ENCODE data around the gene KCTD16. TPM values are rescaled to one million over a fixed set of nuclear protein-coding genes. Genes with fewer than 3 reads are reported as not detected.

Gene KCTD16
- polyA plus RNA-seq, 6 donors from 2014 or later, result 0.16 TPM; not detected in 5

DNA sequence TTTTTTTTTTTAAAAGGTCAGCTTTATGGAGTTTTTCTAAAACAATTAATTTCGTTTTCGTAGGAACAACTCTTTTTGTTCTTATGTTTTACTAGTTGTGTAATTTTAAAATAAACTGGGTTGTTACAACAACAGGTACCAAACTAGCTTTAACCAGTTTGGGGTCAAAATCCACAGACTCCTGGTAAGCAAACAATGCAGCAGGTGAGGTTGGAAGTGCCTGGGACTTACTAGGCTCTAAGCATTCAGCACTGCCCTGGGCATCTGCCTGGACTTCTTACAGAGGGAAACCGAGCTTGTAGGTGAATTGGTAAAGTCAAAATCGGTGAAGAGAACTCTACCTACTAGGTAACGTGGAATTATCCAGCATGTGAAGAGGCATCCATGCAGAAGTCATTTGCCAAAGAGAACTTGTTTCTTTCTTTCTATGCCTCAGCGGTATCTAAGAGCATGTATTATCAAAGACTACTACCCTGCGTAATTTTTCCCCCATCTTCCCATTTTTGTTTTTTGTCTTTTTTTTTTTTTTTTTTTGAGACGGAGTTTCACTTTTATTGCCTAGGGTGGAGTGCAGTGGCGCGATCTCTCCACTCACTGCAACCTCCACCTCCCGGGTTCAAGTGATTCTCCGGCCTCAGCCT lies 145.4 kb downstream of the KCTD16 start:
- Mint-ChIP-seq H3K27ac (no peak overlapping the region), H3K27me3 (peaks cover 0 to 4% (median 0%) of the 10 kb centered on the region in 3 donors), H3K9me3 (peaks cover 0 to 3% (median 0%) of the 10 kb centered on the region in 7 donors), H3K36me3 (no peaks in the 10 kb centered on the region), H3K4me3 (no peak overlapping the region), H3K4me1 (no peaks in the 10 kb centered on the region)
- ATAC-seq (ENCODE audit: low read depth in 2 of 2) (no peak), DNase-seq (no peak)

GRCh38 chr5:144318011-144318410 lies 147.3 kb downstream of the KCTD16 start:
- Mint-ChIP-seq H3K4me1 (no peaks in the 10 kb centered on the region), H3K36me3 (no peaks in the 10 kb centered on the region)

DNA sequence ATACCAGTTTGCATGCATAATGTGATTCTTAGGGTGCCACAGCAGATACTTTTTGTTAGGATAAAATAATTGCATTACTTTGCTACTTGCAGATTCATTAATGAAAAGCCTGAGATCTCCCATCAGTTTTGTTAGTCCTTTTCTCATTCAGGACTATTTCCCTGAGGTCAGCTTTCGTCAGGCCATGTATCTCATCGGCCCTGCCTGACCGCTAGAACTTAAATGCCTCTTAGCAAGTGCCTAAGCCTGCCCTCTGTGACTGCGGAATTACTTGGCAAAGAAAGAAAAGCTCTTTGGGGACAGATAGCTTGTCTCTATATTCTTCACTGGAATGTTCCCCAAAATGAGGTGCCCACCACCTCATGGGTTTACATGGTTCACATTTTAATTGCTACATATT lies 147.8 kb downstream of the KCTD16 start:
- Mint-ChIP-seq H3K27me3 (peaks cover 0 to 4% (median 0%) of the 10 kb centered on the region in 3 donors), H3K36me3 (no peaks in the 10 kb centered on the region), H3K4me3 (no peak overlapping the region), H3K27ac (no peak overlapping the region), H3K9me3 (peaks cover 0 to 3% (median 0%) of the 10 kb centered on the region in 7 donors), H3K4me1 (no peaks in the 10 kb centered on the region)
- no peak for ATAC-seq (ENCODE audit: low read depth in 2 of 2)
- no peak for DNase-seq

More at GRCh38 chr5:144318011-144318410, 147.3 kb downstream of the KCTD16 start:
- H3K4me3 Mint-ChIP-seq, result no peak overlapping the region
- peaks cover 0 to 4% (median 0%) of the 10 kb centered on the region in 3 donors for H3K27me3 Mint-ChIP-seq
- H3K9me3 Mint-ChIP-seq, result peaks cover 0 to 3% (median 0%) of the 10 kb centered on the region in 7 donors
- DNase-seq (no peak), ATAC-seq (ENCODE audit: low read depth in 2 of 2) (no peak)
- no peak overlapping the region for H3K27ac Mint-ChIP-seq

DNA sequence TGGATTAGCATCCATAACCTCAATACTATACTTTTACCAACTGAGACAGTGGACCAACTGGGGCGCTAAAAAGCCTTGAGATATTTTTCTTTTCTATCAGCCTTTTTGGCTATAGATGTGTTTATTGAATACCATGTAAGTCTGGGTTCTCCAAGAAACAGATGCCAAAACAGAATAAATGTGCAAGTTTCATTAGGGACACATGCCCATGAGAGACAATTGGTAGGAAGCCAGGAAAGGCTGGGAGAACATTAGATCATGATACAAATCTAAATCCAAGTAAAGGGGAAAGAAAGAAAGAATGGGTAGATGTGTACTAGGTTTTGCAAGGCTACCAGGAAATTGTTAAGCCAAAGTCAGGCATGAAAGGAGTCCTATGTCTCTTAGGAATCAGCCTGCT lies 152.5 kb downstream of the KCTD16 start:
- DNase-seq, result no peak
- no peak overlapping the region for H3K4me3 Mint-ChIP-seq
- H3K9me3 Mint-ChIP-seq, result peaks cover 0 to 7% (median 1%) of the 10 kb centered on the region in 7 donors
- ATAC-seq (ENCODE audit: low read depth in 2 of 2), result no peak
- no peaks in the 10 kb centered on the region for H3K36me3 Mint-ChIP-seq
- H3K27ac Mint-ChIP-seq, result no peak overlapping the region
- H3K4me1 Mint-ChIP-seq, result no peaks in the 10 kb centered on the region
- peaks cover 0 to 10% (median 6%) of the 10 kb centered on the region in 3 donors for H3K27me3 Mint-ChIP-seq

- peaks cover 0 to 10% (median 6%) of the 10 kb centered on the region in 3 donors for H3K27me3 Mint-ChIP-seq
- H3K36me3 Mint-ChIP-seq, result no peaks in the 10 kb centered on the region
- peak overlapping the region in 1 of 6 donors; percentile 5 for H3K27ac Mint-ChIP-seq
- peaks cover 0 to 7% (median 1%) of the 10 kb centered on the region in 7 donors for H3K9me3 Mint-ChIP-seq
- H3K4me3 Mint-ChIP-seq, result no peak overlapping the region
- ATAC-seq (ENCODE audit: low read depth in 2 of 2) (no peak), DNase-seq (no peak)
- no peaks in the 10 kb centered on the region for H3K4me1 Mint-ChIP-seq
Observed at GRCh38 chr5:144325532-144325931, 154.9 kb downstream of the KCTD16 start.

DNA sequence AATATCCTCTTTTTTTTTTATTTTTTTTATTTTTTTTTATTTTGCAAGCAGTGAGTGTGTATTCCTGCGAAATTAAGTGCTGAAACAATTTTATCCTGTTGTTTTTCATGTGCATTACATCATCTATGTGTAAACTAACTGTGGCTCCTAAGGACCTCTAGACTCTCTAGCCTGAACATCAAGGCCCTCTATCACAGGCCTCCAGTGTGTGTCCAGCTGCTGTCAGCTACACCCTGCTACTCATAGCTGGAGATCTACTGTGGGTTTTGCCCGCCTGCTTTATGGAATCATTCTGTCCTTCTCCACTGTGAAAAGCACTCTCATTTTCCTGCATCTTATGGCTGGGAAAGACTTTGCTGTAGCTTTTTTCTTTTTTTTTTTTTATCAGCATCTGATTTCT lies 157.8 kb downstream of the KCTD16 start:
- H3K36me3 Mint-ChIP-seq, result no peaks in the 10 kb centered on the region
- DNase-seq, result no peak
- no peak overlapping the region for H3K4me3 Mint-ChIP-seq
- H3K27ac Mint-ChIP-seq, result no peak overlapping the region
- H3K9me3 Mint-ChIP-seq, result peaks cover 0 to 7% (median 0%) of the 10 kb centered on the region in 7 donors
- ATAC-seq (ENCODE audit: low read depth in 2 of 2), result no peak
- peaks cover 0 to 13% (median 6%) of the 10 kb centered on the region in 3 donors for H3K27me3 Mint-ChIP-seq
- no peaks in the 10 kb centered on the region for H3K4me1 Mint-ChIP-seq

- no peak for DNase-seq
- Mint-ChIP-seq H3K4me3 (no peak overlapping the region), H3K36me3 (no peaks in the 10 kb centered on the region), H3K9me3 (peaks cover 0 to 7% (median 0%) of the 10 kb centered on the region in 7 donors), H3K4me1 (no peaks in the 10 kb centered on the region), H3K27me3 (peaks cover 0 to 9% (median 4%) of the 10 kb centered on the region in 3 donors), H3K27ac (no peak overlapping the region)
- no peak for ATAC-seq (ENCODE audit: low read depth in 2 of 2)
Observed at GRCh38 chr5:144328980-144329379, 158.3 kb downstream of the KCTD16 start.

- no peak overlapping the region for H3K4me3 Mint-ChIP-seq
- H3K27ac Mint-ChIP-seq, result no peak overlapping the region
- no peaks in the 10 kb centered on the region for H3K36me3 Mint-ChIP-seq
- peaks cover 0 to 7% (median 0%) of the 10 kb centered on the region in 3 donors for H3K27me3 Mint-ChIP-seq
- no peaks in the 10 kb centered on the region for H3K4me1 Mint-ChIP-seq
- DNase-seq, result no peak
- H3K9me3 Mint-ChIP-seq, result peaks cover 0 to 5% (median 0%) of the 10 kb centered on the region in 7 donors
- ATAC-seq (ENCODE audit: low read depth in 2 of 2), result no peak
Observed at GRCh38 chr5:144329681-144330080, 159.0 kb downstream of the KCTD16 start.

GRCh38 chr5:144331361-144331760 lies 160.7 kb downstream of the KCTD16 start:
- Mint-ChIP-seq H3K4me1 (no peaks in the 10 kb centered on the region), H3K4me3 (no peak overlapping the region), H3K27me3 (peaks cover 0 to 7% (median 0%) of the 10 kb centered on the region in 3 donors), H3K9me3 (no peaks in the 10 kb centered on the region), H3K27ac (no peak overlapping the region), H3K36me3 (no peaks in the 10 kb centered on the region)
- DNase-seq (no peak), ATAC-seq (ENCODE audit: low read depth in 2 of 2) (no peak)

- DNase-seq (no peak), ATAC-seq (ENCODE audit: low read depth in 2 of 2) (no peak)
- H3K27ac Mint-ChIP-seq, result no peak overlapping the region
- H3K4me1 Mint-ChIP-seq, result no peaks in the 10 kb centered on the region
- H3K9me3 Mint-ChIP-seq, result no peaks in the 10 kb centered on the region
- no peaks in the 10 kb centered on the region for H3K36me3 Mint-ChIP-seq
- H3K27me3 Mint-ChIP-seq, result peaks cover 0 to 7% (median 0%) of the 10 kb centered on the region in 3 donors
- no peak overlapping the region for H3K4me3 Mint-ChIP-seq
Observed at GRCh38 chr5:144332265-144332664, 161.6 kb downstream of the KCTD16 start.

DNA sequence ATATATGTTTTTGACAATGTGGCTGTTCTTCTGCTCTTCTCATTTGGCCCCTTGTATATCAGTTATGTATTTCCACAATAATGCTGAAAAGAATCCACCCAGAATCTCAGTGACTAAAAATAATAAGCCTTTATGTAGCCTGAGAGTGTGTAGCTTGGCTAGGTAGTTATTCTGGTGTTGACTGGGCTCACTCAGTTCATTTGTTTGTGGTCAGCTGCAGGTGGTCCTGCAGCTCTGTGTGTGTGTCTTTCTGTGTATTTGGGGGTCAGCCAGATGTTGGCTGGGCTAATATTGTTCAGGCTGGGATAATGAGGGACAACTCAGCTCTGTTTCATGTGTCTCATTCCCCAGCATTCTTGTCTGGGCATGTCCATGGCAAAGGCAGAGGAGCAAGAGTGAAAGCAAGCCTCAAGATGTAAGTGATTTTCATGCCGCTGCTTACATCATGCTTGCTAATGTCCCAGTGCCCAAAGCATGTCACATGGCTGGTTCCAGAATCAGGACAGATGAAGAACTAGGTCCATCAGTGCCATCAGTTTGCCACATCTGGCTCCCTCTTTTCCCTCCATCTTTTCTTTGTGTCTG lies 162.8 kb downstream of the KCTD16 start:
- Mint-ChIP-seq H3K36me3 (no peaks in the 10 kb centered on the region), H3K27me3 (peaks cover 0 to 10% (median 0%) of the 10 kb centered on the region in 3 donors), H3K4me1 (no peaks in the 10 kb centered on the region), H3K4me3 (peak overlapping the region in 1 of 8 donors; percentile 1), H3K27ac (no peak overlapping the region), H3K9me3 (no peaks in the 10 kb centered on the region)
- no peak for ATAC-seq (ENCODE audit: low read depth in 2 of 2)
- no peak for DNase-seq

- Mint-ChIP-seq H3K36me3 (no peaks in the 10 kb centered on the region), H3K27me3 (peaks cover 0 to 16% (median 0%) of the 10 kb centered on the region in 3 donors), H3K9me3 (peaks cover 0 to 4% (median 0%) of the 10 kb centered on the region in 7 donors), H3K27ac (peak overlapping the region in 1 of 6 donors; percentile 34), H3K4me1 (no peaks in the 10 kb centered on the region), H3K4me3 (no peak overlapping the region)
- DNase-seq, result no peak
- no peak for ATAC-seq (ENCODE audit: low read depth in 2 of 2)
Observed at GRCh38 chr5:144335561-144335960, 164.9 kb downstream of the KCTD16 start.

GRCh38 chr5:144336191-144336961 lies 165.7 kb downstream of the KCTD16 start:
- Mint-ChIP-seq H3K27ac (no peak overlapping the region), H3K27me3 (peaks cover 0 to 16% (median 0%) of the 10 kb centered on the region in 3 donors), H3K9me3 (peaks cover 0 to 4% (median 0%) of the 10 kb centered on the region in 7 donors), H3K36me3 (no peaks in the 10 kb centered on the region), H3K4me3 (no peak overlapping the region), H3K4me1 (no peaks in the 10 kb centered on the region)
- ATAC-seq (ENCODE audit: low read depth in 2 of 2) (no peak), DNase-seq (no peak)
